ENCODE data around the gene MAP6.

MAP6 gene

DNA sequence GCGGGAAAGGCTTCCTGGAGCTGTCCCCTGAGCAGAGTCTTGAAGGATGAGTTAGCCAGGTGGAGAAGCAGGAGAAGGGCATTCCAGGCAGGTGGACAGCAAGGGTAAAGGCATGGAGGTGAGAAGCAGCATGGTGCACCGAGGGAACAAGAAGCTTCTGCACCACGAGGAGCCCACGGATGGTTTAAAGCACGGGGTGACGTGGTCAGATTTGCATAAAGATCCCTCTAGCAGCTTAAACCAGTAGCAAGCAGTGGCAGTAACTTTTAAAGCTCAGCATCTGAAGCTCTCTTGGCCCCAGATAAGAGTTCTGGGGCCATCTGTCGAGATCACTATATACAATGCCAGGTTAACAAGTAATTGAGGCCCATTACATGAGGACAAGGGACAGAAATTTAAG is 69.9 kb downstream of the MAP6 start:
- no peaks in the 10 kb centered on the region for H3K36me3 Mint-ChIP-seq
- H3K27me3 Mint-ChIP-seq, result peaks cover 57% of the 10 kb centered on the region
- no peaks in the 10 kb centered on the region for H3K4me1 Mint-ChIP-seq
- H3K27ac Mint-ChIP-seq, result no peak overlapping the region
- no peak for DNase-seq
- CTCF ChIA-PET, result interaction anchor here (0.8 to 2.3 kb wide), 3 partner anchors 16 to 71 kb away, joined by 3 to 6 read pairs (median 4); no protein-coding TSS in a partner anchor
- no peak overlapping the region for H3K4me3 Mint-ChIP-seq
- H3K9me3 Mint-ChIP-seq, result no peaks in the 10 kb centered on the region

DNA sequence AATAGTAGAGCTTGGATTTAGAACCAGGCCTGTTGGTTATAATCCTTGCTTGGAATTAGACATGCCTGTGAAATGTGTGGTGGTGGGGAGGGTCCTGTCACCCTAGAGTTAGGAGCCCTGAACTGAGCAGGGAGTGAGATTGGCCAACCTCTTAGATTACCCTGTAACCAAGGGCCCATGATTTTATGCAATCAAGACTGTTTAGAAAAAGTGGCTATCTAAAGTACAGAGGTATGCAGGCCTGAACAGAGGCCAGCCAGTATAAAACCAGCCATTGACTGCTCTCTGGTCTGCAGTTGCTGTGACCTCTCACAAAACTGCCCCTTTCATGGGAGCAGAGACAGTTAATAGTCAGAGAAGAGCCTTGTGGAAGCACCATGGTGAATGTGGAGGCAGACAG is 70.6 kb downstream of the MAP6 start:
- Mint-ChIP-seq H3K36me3 (no peaks in the 10 kb centered on the region), H3K27me3 (peaks cover 56% of the 10 kb centered on the region), H3K4me1 (no peaks in the 10 kb centered on the region), H3K9me3 (no peaks in the 10 kb centered on the region), H3K27ac (no peak overlapping the region), H3K4me3 (no peak overlapping the region)
- CTCF ChIA-PET, result interaction anchor here (1.0 to 2.3 kb wide), 6 partner anchors 10 to 76 kb away, joined by 3 to 6 read pairs (median 4); no protein-coding TSS in a partner anchor
- no peak for DNase-seq

DNA sequence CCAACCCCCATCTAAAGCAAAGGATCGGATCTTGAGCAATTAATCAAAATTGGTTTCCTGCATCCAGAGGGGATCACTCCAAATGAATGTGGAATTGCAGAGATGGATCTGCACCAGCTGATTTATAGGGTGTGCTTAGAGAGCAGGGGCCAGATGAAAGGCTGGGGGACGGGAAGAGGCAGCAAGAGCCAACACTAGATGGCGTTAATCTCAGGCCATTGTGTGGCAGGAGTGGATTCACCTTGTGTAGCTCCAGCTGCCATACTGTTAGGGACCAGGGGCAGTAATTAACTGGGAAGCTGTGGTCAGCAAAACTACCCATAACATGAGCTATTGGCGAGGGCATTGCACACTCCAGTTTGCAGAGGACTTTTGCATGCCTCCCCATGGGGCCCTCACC is 71.2 kb downstream of the MAP6 start:
- Mint-ChIP-seq H3K4me3 (no peak overlapping the region), H3K27ac (no peak overlapping the region), H3K9me3 (no peaks in the 10 kb centered on the region), H3K4me1 (peaks cover 4% of the 10 kb centered on the region), H3K27me3 (peaks cover 54% of the 10 kb centered on the region), H3K36me3 (no peaks in the 10 kb centered on the region)
- DNase-seq, result peak; percentile 29
- CTCF ChIA-PET, result interaction anchor here (0.6 to 2.3 kb wide), 6 partner anchors 9 to 558 kb away, joined by 3 to 6 read pairs (median 4); no protein-coding TSS in a partner anchor

DNA sequence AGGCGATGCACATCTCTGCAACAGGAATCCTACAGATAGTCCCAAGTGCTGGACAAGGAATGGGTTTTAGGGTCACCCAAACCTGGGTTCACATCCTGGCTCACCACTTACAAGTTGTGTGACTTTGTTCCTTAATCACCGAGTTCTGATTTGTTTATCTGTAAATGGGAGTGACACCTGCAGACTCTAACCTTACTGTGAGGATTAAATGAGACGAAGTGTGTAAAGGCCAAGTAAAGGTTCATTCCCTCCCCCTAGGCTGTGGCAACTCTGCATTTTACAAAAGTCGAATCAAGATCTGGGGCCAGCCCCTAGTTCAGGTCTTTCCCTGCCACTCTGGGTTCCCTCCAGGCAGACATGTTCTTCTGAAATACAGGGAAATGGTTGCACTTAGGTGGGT is 71.9 kb downstream of the MAP6 start:
- Mint-ChIP-seq H3K27ac (no peak overlapping the region), H3K9me3 (no peaks in the 10 kb centered on the region), H3K4me3 (no peak overlapping the region), H3K4me1 (peaks cover 10% of the 10 kb centered on the region), H3K27me3 (peaks cover 54% of the 10 kb centered on the region), H3K36me3 (no peaks in the 10 kb centered on the region)
- CTCF ChIA-PET, result interaction anchor here (1.0 to 1.3 kb wide), 3 partner anchors 10 to 209 kb away, joined by 3 to 5 read pairs (median 5); no protein-coding TSS in a partner anchor
- no peak for DNase-seq

DNA sequence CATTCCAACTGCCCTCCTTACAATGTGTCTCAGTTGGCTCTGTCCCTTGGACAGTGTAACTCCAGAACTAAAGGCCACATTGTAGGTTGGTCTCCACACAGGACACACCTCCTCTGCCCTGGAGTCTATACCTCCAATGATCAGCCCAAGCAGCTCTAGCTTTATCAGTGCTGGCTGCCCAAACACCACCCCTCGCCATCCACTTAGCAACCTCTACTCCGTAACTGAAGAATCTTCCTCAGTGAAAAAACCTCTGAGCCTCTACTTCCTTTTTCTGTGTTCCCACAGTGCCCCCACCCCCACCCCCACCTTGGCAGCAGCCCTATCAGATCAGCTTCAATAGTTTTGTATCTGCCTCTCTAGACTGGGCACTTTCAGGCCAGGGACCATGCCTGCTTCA is 73.4 kb downstream of the MAP6 start:
- CTCF ChIA-PET, result interaction anchor here (0.7 to 1.1 kb wide), 2 partner anchors 21 to 399 kb away, joined by 3 read pairs; no protein-coding TSS in a partner anchor
- no peaks in the 10 kb centered on the region for H3K36me3 Mint-ChIP-seq
- peaks cover 48% of the 10 kb centered on the region for H3K27me3 Mint-ChIP-seq
- H3K27ac Mint-ChIP-seq, result no peak overlapping the region
- no peaks in the 10 kb centered on the region for H3K9me3 Mint-ChIP-seq
- DNase-seq, result no peak
- H3K4me3 Mint-ChIP-seq, result no peak overlapping the region
- H3K4me1 Mint-ChIP-seq, result peaks cover 10% of the 10 kb centered on the region

DNA sequence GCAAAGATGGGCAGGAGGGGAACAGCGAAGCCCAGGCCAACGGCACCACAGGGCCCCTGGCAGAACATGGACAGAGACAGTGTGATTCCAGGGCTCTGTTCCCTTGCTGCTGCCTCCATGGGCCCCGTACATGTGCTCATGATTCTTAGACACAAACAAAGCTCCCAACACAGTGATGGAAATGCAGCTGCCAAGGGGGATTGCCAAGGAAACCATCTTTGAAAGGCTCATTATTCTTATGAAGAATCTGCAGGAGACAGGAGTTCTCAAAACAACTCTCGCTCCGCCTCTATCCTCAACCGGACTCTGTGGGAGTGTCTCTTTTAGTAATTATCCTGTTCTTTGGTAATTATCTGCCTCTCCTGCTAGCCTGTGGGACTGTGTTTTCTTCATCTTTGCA is 74.6 kb downstream of the MAP6 start:
- H3K4me3 Mint-ChIP-seq, result no peak overlapping the region
- no peak for DNase-seq
- CTCF ChIA-PET, result interaction anchor here (1.1 kb wide), 1 partner anchor 23 kb away, joined by 3 read pairs; no protein-coding TSS in a partner anchor
- no peaks in the 10 kb centered on the region for H3K9me3 Mint-ChIP-seq
- H3K27ac Mint-ChIP-seq, result no peak overlapping the region
- H3K4me1 Mint-ChIP-seq, result peaks cover 10% of the 10 kb centered on the region
- no peaks in the 10 kb centered on the region for H3K36me3 Mint-ChIP-seq
- H3K27me3 Mint-ChIP-seq, result peaks cover 45% of the 10 kb centered on the region

DNA sequence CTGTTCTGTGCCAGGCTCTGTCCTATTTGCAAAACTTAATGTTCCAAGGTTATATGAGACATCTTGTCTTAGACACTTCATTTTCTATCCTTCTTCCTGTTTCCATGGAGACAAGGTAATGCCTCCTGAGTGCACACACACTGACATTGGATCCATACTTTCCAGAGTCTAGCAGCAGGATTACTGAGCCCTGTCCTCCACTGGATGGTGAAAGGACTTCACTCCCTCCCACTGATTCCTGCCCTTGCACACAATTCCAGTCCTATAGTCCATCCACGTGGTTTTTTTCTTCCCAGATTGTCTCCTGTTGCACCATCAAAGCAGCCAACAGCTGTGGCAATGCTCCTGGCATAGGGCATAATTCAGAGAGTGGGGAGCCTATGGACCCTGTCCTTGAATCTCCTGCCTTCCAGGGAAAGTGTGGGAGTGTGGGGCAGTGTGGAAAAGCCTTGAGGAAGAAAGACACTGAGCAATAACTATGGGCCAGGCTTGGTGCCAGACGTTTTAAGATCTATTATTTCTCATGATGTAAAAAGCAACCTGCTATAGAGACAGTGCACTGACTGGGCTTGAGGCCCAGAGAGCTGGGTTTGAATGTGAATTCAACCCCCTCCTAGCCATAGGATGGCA is 75.4 kb downstream of the MAP6 start:
- H3K36me3 Mint-ChIP-seq, result no peaks in the 10 kb centered on the region
- H3K4me3 Mint-ChIP-seq, result no peak overlapping the region
- CTCF ChIA-PET, result interaction anchor here (1.2 to 1.3 kb wide), 2 partner anchors 10 to 46 kb away, joined by 3 read pairs; no protein-coding TSS in a partner anchor
- no peaks in the 10 kb centered on the region for H3K9me3 Mint-ChIP-seq
- peaks cover 45% of the 10 kb centered on the region for H3K27me3 Mint-ChIP-seq
- H3K4me1 Mint-ChIP-seq, result peaks cover 10% of the 10 kb centered on the region
- DNase-seq, result no peak
- no peak overlapping the region for H3K27ac Mint-ChIP-seq

DNA sequence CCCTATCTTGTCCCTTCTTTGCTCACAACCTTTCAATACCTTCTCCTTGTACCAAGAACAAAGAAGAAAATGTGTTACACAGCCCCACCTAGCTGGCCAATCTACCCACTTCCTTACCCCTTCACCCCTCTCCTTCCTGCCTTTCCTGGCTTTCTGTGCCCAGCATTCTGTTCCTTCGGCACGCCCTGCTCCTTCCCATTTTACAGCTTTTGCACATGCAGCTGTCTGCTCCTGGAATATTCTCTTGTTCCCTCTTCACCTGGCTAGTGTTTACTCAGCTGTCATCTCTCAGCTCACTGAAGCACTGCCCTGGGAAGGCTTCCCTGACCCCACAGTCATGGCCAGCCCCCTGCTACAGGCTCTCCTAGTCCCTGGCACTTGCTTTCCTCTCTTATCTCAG is 76.1 kb downstream of the MAP6 start:
- H3K27me3 Mint-ChIP-seq, result peaks cover 44% of the 10 kb centered on the region
- DNase-seq, result no peak
- CTCF ChIA-PET, result interaction anchor here (1.2 to 1.3 kb wide), 2 partner anchors 11 to 46 kb away, joined by 3 read pairs; no protein-coding TSS in a partner anchor
- H3K4me1 Mint-ChIP-seq, result peaks cover 10% of the 10 kb centered on the region
- no peaks in the 10 kb centered on the region for H3K36me3 Mint-ChIP-seq
- no peaks in the 10 kb centered on the region for H3K9me3 Mint-ChIP-seq
- H3K27ac Mint-ChIP-seq, result no peak overlapping the region
- H3K4me3 Mint-ChIP-seq, result no peak overlapping the region

DNA sequence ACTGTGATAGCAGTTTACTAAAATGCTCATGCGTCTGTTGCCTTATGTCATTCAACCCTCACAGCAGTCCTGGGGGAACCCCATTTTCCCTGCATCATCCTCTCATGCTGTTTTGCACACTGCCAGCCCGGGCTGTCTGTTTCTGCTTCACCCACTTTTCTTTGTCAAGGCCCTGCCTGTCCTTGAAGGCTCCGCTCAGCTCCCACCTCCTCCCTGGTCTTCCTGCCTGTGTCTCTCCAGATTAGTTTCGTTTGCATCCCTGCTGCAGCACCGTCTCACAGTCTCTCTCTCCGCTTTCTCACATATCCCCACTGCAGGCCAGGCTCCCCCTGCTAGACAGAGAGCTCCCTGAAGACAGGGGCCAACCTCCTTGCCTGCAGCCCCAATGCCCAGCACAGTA is 76.9 kb downstream of the MAP6 start:
- peaks cover 10% of the 10 kb centered on the region for H3K4me1 Mint-ChIP-seq
- H3K27ac Mint-ChIP-seq, result no peak overlapping the region
- CTCF ChIA-PET, result interaction anchor here (1.3 kb wide), 1 partner anchor 45 kb away, joined by 3 read pairs; no protein-coding TSS in a partner anchor
- H3K4me3 Mint-ChIP-seq, result no peak overlapping the region
- no peaks in the 10 kb centered on the region for H3K36me3 Mint-ChIP-seq
- DNase-seq, result no peak
- H3K27me3 Mint-ChIP-seq, result peaks cover 43% of the 10 kb centered on the region
- H3K9me3 Mint-ChIP-seq, result no peaks in the 10 kb centered on the region

DNA sequence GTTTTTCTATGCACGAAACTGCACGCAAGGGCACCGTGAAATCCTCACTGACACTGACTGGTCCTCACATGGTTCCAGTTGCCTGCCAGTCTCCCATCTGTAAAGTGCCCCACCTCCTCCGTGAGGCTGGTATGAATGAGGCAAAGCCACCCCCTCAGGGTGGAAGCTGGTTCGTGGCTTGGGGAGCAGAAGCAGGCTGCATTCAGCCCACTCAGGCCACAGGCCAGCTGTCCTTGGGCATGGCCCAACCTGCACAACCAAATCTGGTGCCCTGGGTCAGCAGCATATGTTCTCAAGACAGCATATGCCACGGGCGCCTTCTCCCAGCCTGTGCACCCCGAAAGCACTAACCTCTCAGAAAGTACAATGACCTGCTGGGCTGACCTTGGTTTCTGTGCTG is 77.5 kb downstream of the MAP6 start:
- H3K27me3 Mint-ChIP-seq, result peaks cover 41% of the 10 kb centered on the region
- DNase-seq, result no peak
- no peak overlapping the region for H3K27ac Mint-ChIP-seq
- peaks cover 10% of the 10 kb centered on the region for H3K4me1 Mint-ChIP-seq
- H3K36me3 Mint-ChIP-seq, result no peaks in the 10 kb centered on the region
- H3K4me3 Mint-ChIP-seq, result no peak overlapping the region
- CTCF ChIA-PET, result interaction anchor here (0.7 to 1.7 kb wide), 5 partner anchors 11 to 419 kb away, joined by 3 to 7 read pairs (median 4); no protein-coding TSS in a partner anchor
- H3K9me3 Mint-ChIP-seq, result no peaks in the 10 kb centered on the region

DNA sequence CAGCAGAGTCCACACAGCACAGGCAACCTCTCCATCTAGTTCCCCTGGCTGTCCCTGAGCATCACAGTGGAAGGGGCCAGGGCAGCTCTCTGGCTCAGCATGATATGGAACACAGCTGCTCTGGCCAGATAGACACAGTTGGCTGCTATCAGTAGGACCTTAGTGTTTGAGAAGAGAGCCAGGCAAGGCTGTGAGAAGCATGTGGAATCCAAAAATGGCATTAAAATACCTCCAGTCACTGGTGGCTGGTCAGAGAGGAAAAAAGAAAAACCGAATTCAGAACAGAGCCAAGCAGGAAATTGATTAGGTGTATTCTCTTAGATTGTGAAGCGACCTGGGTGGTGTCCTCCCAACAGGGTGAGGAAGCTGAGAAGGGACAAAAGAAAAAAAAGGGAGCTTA is 78.9 kb downstream of the MAP6 start:
- Mint-ChIP-seq H3K9me3 (no peaks in the 10 kb centered on the region), H3K4me3 (no peak overlapping the region), H3K36me3 (no peaks in the 10 kb centered on the region), H3K27me3 (peaks cover 35% of the 10 kb centered on the region), H3K27ac (no peak overlapping the region), H3K4me1 (peaks cover 10% of the 10 kb centered on the region)
- CTCF ChIA-PET, result interaction anchor here (1.6 to 1.7 kb wide), 2 partner anchors 13 to 43 kb away, joined by 4 to 7 read pairs; no protein-coding TSS in a partner anchor
- DNase-seq, result no peak

DNA sequence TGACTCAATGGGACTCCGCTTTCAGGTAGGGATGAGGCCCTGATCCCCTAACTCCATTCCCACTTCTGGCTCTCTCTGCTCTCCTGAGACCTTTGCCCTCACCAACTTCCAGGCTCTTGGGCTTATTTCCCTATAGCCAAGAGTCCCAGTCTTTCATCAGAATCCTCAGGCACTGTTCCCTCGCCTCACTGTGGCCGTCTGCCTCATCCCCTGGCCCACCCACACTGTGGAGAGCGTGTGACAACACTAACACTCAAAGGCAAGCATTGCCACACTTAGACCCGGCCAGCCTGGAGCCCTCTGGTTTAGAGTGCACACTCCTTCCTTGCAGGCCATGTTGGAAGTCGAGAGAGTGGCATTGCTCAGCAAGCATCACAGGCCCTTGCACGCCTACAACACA is 79.8 kb downstream of the MAP6 start:
- H3K4me1 Mint-ChIP-seq, result peaks cover 13% of the 10 kb centered on the region
- H3K9me3 Mint-ChIP-seq, result no peaks in the 10 kb centered on the region
- H3K36me3 Mint-ChIP-seq, result no peaks in the 10 kb centered on the region
- peaks cover 33% of the 10 kb centered on the region for H3K27me3 Mint-ChIP-seq
- no peak overlapping the region for H3K4me3 Mint-ChIP-seq
- CTCF ChIA-PET, result interaction anchor here (1.6 kb wide), 1 partner anchor 9 kb away, joined by 4 read pairs; no protein-coding TSS in a partner anchor
- DNase-seq, result no peak
- H3K27ac Mint-ChIP-seq, result no peak overlapping the region

DNA sequence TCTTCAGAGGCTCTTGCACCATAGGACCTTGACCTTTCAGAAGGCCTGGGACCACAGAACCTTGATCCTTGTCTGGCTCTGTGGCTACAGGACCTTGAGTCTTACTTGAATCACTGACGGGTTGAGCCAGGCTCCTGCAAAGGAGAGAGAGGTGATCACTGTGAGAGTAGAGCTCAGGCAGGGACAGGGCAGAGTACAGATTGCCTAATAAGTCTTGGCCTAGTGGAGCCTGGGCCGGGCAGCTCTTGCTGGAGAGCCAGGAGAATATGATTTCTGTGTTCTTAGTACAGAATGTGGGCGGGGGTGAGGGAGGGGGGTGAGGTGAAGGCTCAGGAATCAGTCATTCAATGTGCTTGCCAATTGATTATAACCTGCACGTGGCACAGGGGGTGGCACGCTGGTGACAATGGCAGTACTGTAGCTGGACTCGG is 80.8 kb downstream of the MAP6 start:
- no peak for DNase-seq
- Mint-ChIP-seq H3K27ac (no peak overlapping the region), H3K9me3 (no peaks in the 10 kb centered on the region), H3K36me3 (no peaks in the 10 kb centered on the region), H3K27me3 (peaks cover 33% of the 10 kb centered on the region), H3K4me3 (no peak overlapping the region), H3K4me1 (peaks cover 16% of the 10 kb centered on the region)
- CTCF ChIA-PET, result interaction anchor here (0.6 to 1.6 kb wide), 2 partner anchors 10 to 58 kb away, joined by 3 to 4 read pairs; no protein-coding TSS in a partner anchor

DNA sequence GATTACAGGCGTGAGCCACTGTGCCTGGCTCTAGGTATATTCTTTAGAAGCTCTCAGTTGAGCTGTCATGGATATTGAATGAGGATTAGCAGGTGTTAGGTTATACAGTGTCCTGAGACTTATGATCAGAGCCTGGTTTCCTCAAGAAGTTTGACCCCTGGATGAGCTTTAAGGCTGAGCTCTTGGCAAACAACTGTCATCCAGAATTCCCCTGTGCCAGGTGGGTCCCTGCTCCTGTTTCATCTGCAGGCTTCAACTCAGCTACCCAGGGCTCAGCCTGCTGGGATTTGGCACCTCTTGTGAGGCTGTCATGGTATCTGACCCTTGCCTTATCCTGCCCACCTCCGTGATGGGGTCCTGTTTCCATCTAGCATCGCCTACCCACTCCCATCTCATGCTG is 82.4 kb downstream of the MAP6 start:
- Mint-ChIP-seq H3K27ac (no peak overlapping the region), H3K36me3 (no peaks in the 10 kb centered on the region), H3K27me3 (peaks cover 27% of the 10 kb centered on the region), H3K4me3 (no peak overlapping the region), H3K4me1 (peaks cover 17% of the 10 kb centered on the region), H3K9me3 (no peaks in the 10 kb centered on the region)
- no peak for DNase-seq
- CTCF ChIA-PET, result interaction anchor here (1.1 to 1.2 kb wide), 2 partner anchors 9 to 10 kb away, joined by 4 to 5 read pairs; no protein-coding TSS in a partner anchor

DNA sequence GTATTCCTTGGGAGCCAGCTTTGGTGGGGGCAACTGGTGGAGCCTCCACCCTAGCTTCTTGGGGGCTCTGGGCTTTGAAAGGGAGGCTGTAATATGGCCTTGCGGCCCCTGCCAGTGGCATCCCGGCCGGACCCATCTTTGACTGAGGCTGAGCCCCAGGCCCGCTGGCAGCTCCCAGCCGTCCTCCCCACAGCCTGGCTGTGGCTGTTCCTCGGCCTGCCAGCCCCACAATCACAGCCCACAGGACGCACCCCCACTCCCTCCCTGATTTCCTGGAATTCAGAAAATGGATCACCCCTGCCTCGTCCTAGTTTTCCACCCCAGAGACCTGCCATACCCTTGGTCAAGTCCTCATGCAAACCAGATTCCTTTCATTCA is 83.6 kb downstream of the MAP6 start:
- Mint-ChIP-seq H3K27me3 (peaks cover 29% of the 10 kb centered on the region), H3K4me1 (peaks cover 17% of the 10 kb centered on the region), H3K36me3 (no peaks in the 10 kb centered on the region), H3K27ac (no peak overlapping the region), H3K4me3 (peak overlapping the region; percentile 36), H3K9me3 (no peaks in the 10 kb centered on the region)
- DNase-seq, result no peak
- CTCF ChIA-PET, result interaction anchor here (1.9 kb wide), 1 partner anchor 12 kb away, joined by 5 read pairs; no protein-coding TSS in a partner anchor

Measured in activated naive CD4-positive, alpha-beta T cell treated with anti-CD3 and anti-CD28 coated beads, Interleukin-2, amount 10 ng/mL, durations not matched to agents 7 days and 5 days (primary cell).